ENCODE measurements around the gene SYDE2.

SYDE2 gene

DNA sequence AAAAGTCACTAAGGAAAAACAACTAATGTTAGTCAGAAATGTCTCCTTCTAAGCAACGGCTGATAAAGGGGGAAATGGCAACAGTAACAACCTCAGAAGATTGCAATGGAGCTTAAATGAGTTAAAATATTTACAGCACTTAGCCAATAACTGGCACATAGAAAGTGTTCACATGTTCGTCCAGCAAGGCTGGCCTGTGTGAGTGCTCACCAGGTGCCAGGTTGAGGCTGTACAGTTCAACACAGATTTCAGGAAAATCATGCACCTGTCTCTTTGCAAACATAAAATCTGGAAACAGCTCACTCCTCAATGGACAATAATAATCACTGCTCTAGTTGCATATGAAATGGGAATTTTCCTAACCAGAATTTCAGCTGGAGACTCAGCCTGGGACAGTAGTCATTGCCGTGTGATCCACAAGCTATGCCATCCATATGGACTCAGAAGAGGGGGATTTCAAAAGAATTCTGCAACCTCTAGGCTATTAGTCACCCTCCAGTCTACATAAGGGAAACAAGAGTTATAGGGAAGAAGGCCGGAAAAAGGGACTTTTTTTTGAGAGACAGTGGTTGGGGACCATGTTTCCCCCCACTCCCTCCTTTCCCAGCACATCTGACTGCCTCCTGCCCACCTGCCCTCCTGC lies 68.6 kb downstream of the SYDE2 start:
- H3K36me3 ChIP-seq (ENCODE audit: control insufficient read depth, low read length): no peaks in the 10 kb centered on the region
- no peaks in the 10 kb centered on the region for H3K4me1 ChIP-seq (ENCODE audit: control insufficient read depth, low read length)
- H3K9me3 ChIP-seq (ENCODE audit: control insufficient read depth, insufficient read depth, low read length): no peaks in the 10 kb centered on the region
- peaks cover 3% of the 10 kb centered on the region for H3K27me3 ChIP-seq (ENCODE audit: control insufficient read depth, low read length)
- H4K20me1 ChIP-seq (ENCODE audit: control insufficient read depth, insufficient read depth, low read depth, low read length): no peaks in the 10 kb centered on the region
- H3K9me2 ChIP-seq (replicated peaks; ENCODE audit: control insufficient read depth, low read length): no peaks in the 10 kb centered on the region
- no peak overlapping the region for H3K4me3 ChIP-seq (ENCODE audit: low read length)
- no peak for TF ChIP-seq EZH2phosphoT487 (IDR thresholded peaks at IDR 0.05; ENCODE audit: borderline replicate concordance, low read length)
- TF ChIP-seq, protein P1, sequence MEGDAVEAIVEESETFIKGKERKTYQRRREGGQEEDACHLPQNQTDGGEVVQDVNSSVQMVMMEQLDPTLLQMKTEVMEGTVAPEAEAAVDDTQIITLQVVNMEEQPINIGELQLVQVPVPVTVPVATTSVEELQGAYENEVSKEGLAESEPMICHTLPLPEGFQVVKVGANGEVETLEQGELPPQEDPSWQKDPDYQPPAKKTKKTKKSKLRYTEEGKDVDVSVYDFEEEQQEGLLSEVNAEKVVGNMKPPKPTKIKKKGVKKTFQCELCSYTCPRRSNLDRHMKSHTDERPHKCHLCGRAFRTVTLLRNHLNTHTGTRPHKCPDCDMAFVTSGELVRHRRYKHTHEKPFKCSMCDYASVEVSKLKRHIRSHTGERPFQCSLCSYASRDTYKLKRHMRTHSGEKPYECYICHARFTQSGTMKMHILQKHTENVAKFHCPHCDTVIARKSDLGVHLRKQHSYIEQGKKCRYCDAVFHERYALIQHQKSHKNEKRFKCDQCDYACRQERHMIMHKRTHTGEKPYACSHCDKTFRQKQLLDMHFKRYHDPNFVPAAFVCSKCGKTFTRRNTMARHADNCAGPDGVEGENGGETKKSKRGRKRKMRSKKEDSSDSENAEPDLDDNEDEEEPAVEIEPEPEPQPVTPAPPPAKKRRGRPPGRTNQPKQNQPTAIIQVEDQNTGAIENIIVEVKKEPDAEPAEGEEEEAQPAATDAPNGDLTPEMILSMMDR (IDR thresholded peaks at IDR 0.05; ENCODE audit: low read depth, low read length, poor library complexity, severe bottlenecking): no peak
- no peaks in the 10 kb centered on the region for H3K79me2 ChIP-seq (ENCODE audit: control insufficient read depth, low read length)
- H3F3A ChIP-seq (ENCODE audit: control insufficient read depth, insufficient read depth): no peaks in the 10 kb centered on the region
- H3K4me2 ChIP-seq (ENCODE audit: low read length): no peak overlapping the region
- H3K27ac ChIP-seq (ENCODE audit: low read depth, low read length): no peak overlapping the region

DNA sequence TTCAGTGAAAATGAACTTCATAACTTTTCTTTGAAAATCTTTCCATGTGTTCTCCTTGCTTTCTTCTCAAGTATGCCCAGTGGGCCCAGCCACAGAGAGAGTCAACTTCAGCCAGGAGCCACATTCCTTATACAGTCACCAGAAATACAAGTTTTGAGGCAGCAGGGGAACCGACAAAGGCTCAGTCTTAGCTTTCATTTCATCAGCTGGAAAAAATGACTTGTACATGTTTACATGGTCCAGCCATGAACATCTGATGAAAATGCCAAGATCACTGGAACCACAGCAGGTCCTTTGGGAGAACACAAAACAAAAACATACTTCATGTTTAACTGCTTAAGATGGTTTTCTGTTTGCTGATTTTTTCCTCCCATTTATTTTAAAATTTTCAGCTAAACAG lies 72.5 kb downstream of the SYDE2 start:
- Histone ChIP-seq H3K27ac (ENCODE audit: low read depth, low read length) (no peak overlapping the region), H3K9me3 (ENCODE audit: control insufficient read depth, insufficient read depth, low read length) (no peaks in the 10 kb centered on the region)

DNA sequence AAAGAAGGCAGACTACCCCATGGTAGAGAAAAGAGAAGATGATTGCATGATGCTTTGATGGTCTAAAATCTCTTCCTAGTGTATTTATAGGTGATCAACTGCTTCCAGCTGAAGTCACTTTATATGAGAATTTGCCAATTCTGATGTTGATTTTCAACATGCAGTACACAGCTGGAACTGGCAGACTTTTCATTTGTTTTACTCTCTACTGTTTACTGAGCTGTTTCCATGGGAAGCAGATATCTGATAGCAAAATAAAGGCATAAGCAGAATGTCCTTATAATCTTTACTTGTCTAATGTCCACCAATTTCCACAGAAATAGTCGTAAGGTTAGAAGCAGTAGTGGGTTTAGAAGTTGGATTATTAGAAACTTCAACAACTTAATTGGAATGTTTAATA lies 74.9 kb downstream of the SYDE2 start:
- H3K27ac ChIP-seq (ENCODE audit: low read depth, low read length): no peak overlapping the region
- no peak for TF ChIP-seq EZH2phosphoT487 (IDR thresholded peaks at IDR 0.05; ENCODE audit: borderline replicate concordance, low read length)
- TF ChIP-seq, protein P1 (IDR thresholded peaks at IDR 0.05; ENCODE audit: low read depth, low read length, poor library complexity, severe bottlenecking): no peak
- no peaks in the 10 kb centered on the region for H3K79me2 ChIP-seq (ENCODE audit: control insufficient read depth, low read length)
- H3K9me2 ChIP-seq (replicated peaks; ENCODE audit: control insufficient read depth, low read length): no peaks in the 10 kb centered on the region
- H3K9me3 ChIP-seq (ENCODE audit: control insufficient read depth, insufficient read depth, low read length): no peaks in the 10 kb centered on the region
- H3K4me3 ChIP-seq (ENCODE audit: low read length): no peak overlapping the region
- H3K4me1 ChIP-seq (ENCODE audit: control insufficient read depth, low read length): no peaks in the 10 kb centered on the region
- H3K36me3 ChIP-seq (ENCODE audit: control insufficient read depth, low read length): no peaks in the 10 kb centered on the region
- H3K27me3 ChIP-seq (ENCODE audit: control insufficient read depth, low read length): peaks cover 3% of the 10 kb centered on the region; the same call in 1 of the 2 replicates
- no peaks in the 10 kb centered on the region for H3F3A ChIP-seq (ENCODE audit: control insufficient read depth, insufficient read depth)
- no peaks in the 10 kb centered on the region for H4K20me1 ChIP-seq (ENCODE audit: control insufficient read depth, insufficient read depth, low read depth, low read length)
- no peak overlapping the region for H3K4me2 ChIP-seq (ENCODE audit: low read length)

More for the DNA sequence above, 72.5 kb downstream of the SYDE2 start:
- Histone ChIP-seq H3K27me3 (ENCODE audit: control insufficient read depth, low read length) (peaks cover 3% of the 10 kb centered on the region), H3K4me2 (ENCODE audit: low read length) (no peak overlapping the region), H3K4me1 (ENCODE audit: control insufficient read depth, low read length) (no peaks in the 10 kb centered on the region), H3F3A (ENCODE audit: control insufficient read depth, insufficient read depth) (no peaks in the 10 kb centered on the region), H3K9me2 (replicated peaks; ENCODE audit: control insufficient read depth, low read length) (no peaks in the 10 kb centered on the region), H3K36me3 (ENCODE audit: control insufficient read depth, low read length) (no peaks in the 10 kb centered on the region), H3K79me2 (ENCODE audit: control insufficient read depth, low read length) (no peaks in the 10 kb centered on the region), H4K20me1 (ENCODE audit: control insufficient read depth, insufficient read depth, low read depth, low read length) (no peaks in the 10 kb centered on the region), H3K4me3 (ENCODE audit: low read length) (no peak overlapping the region)
- no peak for TF ChIP-seq EZH2phosphoT487 (IDR thresholded peaks at IDR 0.05; ENCODE audit: borderline replicate concordance, low read length)
- TF ChIP-seq, protein P1 (IDR thresholded peaks at IDR 0.05; ENCODE audit: low read depth, low read length, poor library complexity, severe bottlenecking): no peak

Measured in DOHH2 (cell line).